Esophagus muscularis mucosa (tissue), 4 donors: ENCODE results near the gene P4HTM. TPM values are rescaled to one million over a fixed set of nuclear protein-coding genes. Genes with fewer than 3 reads are reported as not detected.

Experiments
- DNase-seq: peaks from one replicate; pipeline ENCODE4 v3.0.0-alpha.2; 2017; ENCODE audit errors: extremely low spot score
- H3K27ac ChIP-seq, 4 donors: fragments of 200-600 bp; sonication (generic); replicated peaks in 1 of 4; 1 replicate in 3 of 4; 2 replicates in 1 of 4; pipeline ENCODE4 v1.5.1; 2016 to 2019; ENCODE audit warnings: mild to moderate bottlenecking in 1 of 4
- H3K27me3 ChIP-seq, 4 donors: fragments of 200-600 bp; sonication (generic); one replicate each; pipeline versions ENCODE4 v1.5.1 to v1.6.0; 2016 to 2019
- H3K36me3 ChIP-seq, 4 donors: fragments of 200-600 bp; sonication (generic); one replicate each; pipeline ENCODE4 v1.5.1; 2016 to 2019
- H3K4me1 ChIP-seq, 4 donors: fragments of 200-600 bp; sonication (generic); one replicate each; pipeline ENCODE4 v1.5.1; 2016 to 2019
- H3K4me3 ChIP-seq, 4 donors: fragments of 200-600 bp; sonication (generic); 1 replicate in 2 of 4; 2 replicates in 2 of 4; pipeline ENCODE4 v1.5.1; 2016 to 2019; ENCODE audit warnings: mild to moderate bottlenecking in 4 of 4, moderate library complexity in 1 of 4
- H3K9me3 ChIP-seq, 4 donors: fragments of 200-600 bp; sonication (generic); 1 replicate in 3 of 4; 2 replicates in 1 of 4; pipeline ENCODE4 v1.5.1; 2016 to 2019
- CTCF ChIP-seq, 3 experiments: fragments of 200-600 bp in 2 of 3; fragments of 450-650 bp in 1 of 3; sonication (generic) in 2 of 3; IDR thresholded peaks; one replicate each; pipeline ENCODE4 v1.5.1; 2017 to 2019; ENCODE audit warnings: antibody characterized with exemption in 3 of 3, mild to moderate bottlenecking in 2 of 3, moderate library complexity in 1 of 3
- EP300 ChIP-seq: sonication (generic); formaldehyde crosslinking; IDR thresholded peaks from one replicate; pipeline ENCODE4 v1.6.1; 2017; ENCODE audit warnings: antibody characterized with exemption
- POLR2A ChIP-seq: fragments of 450-650 bp; IDR thresholded peaks from one replicate; pipeline ENCODE4 v1.6.1; 2017; ENCODE audit warnings: antibody characterized with exemption, moderate library complexity, mild to moderate bottlenecking, low read depth
- POLR2AphosphoS5 ChIP-seq, 2 donors: sonication (generic); formaldehyde crosslinking; IDR thresholded peaks; one replicate each; pipeline ENCODE4 v1.6.1; 2017; ENCODE audit warnings: antibody characterized with exemption in 2 of 2
- WGBS: methylation state at CpG from one replicate; pipeline ENCODE4 v1.1.5; 2018; 5-methylcytosine and 5-hydroxymethylcytosine counted together
- intact Hi-C: fragments of 100-400 bp; cut with DNase I; formaldehyde crosslinking; loops from one replicate; pipeline ENCODE4 v1.15.1; 2023
- total RNA-seq, 4 donors: library from RNA; depleted of rRNA; stranded (reverse); fragments of >200 nt; gene quantifications; one replicate each; pipeline versions ENCODE4 v1.1.0 to v1.2.1, GENCODE V29; 2016

The P4HTM gene
- total RNA-seq, 4 donors from 2014 or later = 25.3 to 46.4 (median 35.2) TPM

GRCh38 chr3:48989126-48989795 lies 780 bp upstream of the P4HTM start:
- Histone ChIP-seq H3K4me3 (peak overlapping the region; percentile 85 to 98 (median 95)), H3K27me3 (no peaks in the 10 kb centered on the region), H3K4me1 (peaks cover 29 to 44% (median 41%) of the 10 kb centered on the region in 4 donors), H3K27ac (peak overlapping the region; percentile 94 to 97 (median 94)), H3K9me3 (no peaks in the 10 kb centered on the region), H3K36me3 (peaks cover 0 to 34% (median 30%) of the 10 kb centered on the region in 4 donors)
- TF ChIP-seq POLR2A = no peak
- no peak for TF ChIP-seq POLR2AphosphoS5 (IDR thresholded peaks at IDR 0.05)
- TF ChIP-seq EP300 = no peak
- TF ChIP-seq CTCF (IDR thresholded peaks at IDR 0.05) = no peak
- intact Hi-C loops = no loop called here
- no peak for DNase-seq
- WGBS = 5% methylated on average over 9 of the region's 21 CpGs

- H3K27me3 ChIP-seq = no peaks in the 10 kb centered on the region
- peaks cover 0 to 32% (median 19%) of the 10 kb centered on the region in 4 donors for H3K36me3 ChIP-seq
- H3K27ac ChIP-seq = peak overlapping the region; percentile 94 to 97 (median 94)
- peak in 1 of 2 donors; percentile 36 for TF ChIP-seq POLR2AphosphoS5 (IDR thresholded peaks at IDR 0.05)
- no peak for TF ChIP-seq POLR2A
- TF ChIP-seq CTCF (IDR thresholded peaks at IDR 0.05) = no peak
- TF ChIP-seq EP300 = no peak
- WGBS = 5% methylated on average over 30 of the region's 40 CpGs
- intact Hi-C loops = loop anchor here (2.0 kb wide), 1 partner anchor 14 kb away; no protein-coding TSS in a partner anchor
- H3K4me1 ChIP-seq = peaks cover 29 to 44% (median 41%) of the 10 kb centered on the region in 4 donors
- DNase-seq = no peak
- H3K9me3 ChIP-seq = no peaks in the 10 kb centered on the region
- peak overlapping the region; percentile 85 to 98 (median 95) for H3K4me3 ChIP-seq
Observed at GRCh38 chr3:48990636-48991469, 812 bp downstream of the P4HTM start.

GRCh38 chr3:48991851-48992545 lies 2.0 kb downstream of the P4HTM start:
- intact Hi-C loops = loop anchor here (2.0 kb wide), 1 partner anchor 13 kb away; no protein-coding TSS in a partner anchor
- Histone ChIP-seq H3K36me3 (peaks cover 0 to 31% (median 16%) of the 10 kb centered on the region in 4 donors), H3K9me3 (no peaks in the 10 kb centered on the region), H3K4me1 (peaks cover 29 to 44% (median 41%) of the 10 kb centered on the region in 4 donors), H3K27me3 (no peaks in the 10 kb centered on the region), H3K4me3 (peak overlapping the region in 2 of 4 donors; percentile 94 to 96), H3K27ac (peak overlapping the region in 2 of 4 donors; percentile 94 to 97)
- DNase-seq = no peak
- 70% methylated on average over 5 of the region's 5 CpGs for WGBS
- TF ChIP-seq CTCF (IDR thresholded peaks at IDR 0.05) (no peak), EP300 (no peak), POLR2A (no peak), POLR2AphosphoS5 (IDR thresholded peaks at IDR 0.05) (no peak)

GRCh38 chr3:48993834-48994233 lies 3.8 kb downstream of the P4HTM start:
- TF ChIP-seq EP300 (no peak), POLR2A (no peak), POLR2AphosphoS5 (IDR thresholded peaks at IDR 0.05) (no peak), CTCF (IDR thresholded peaks at IDR 0.05) (no peak)
- H3K9me3 ChIP-seq = no peaks in the 10 kb centered on the region
- no peak for DNase-seq
- no peak overlapping the region for H3K4me3 ChIP-seq
- intact Hi-C loops = no loop called here
- no peak overlapping the region for H3K27ac ChIP-seq
- H3K36me3 ChIP-seq = peaks cover 0 to 43% (median 15%) of the 10 kb centered on the region in 4 donors
- peaks cover 24 to 40% (median 31%) of the 10 kb centered on the region in 4 donors for H3K4me1 ChIP-seq
- H3K27me3 ChIP-seq = no peaks in the 10 kb centered on the region
